HFFc6 (cell line): Measurements from ENCODE around the gene EOMES. TPM values are rescaled to one million over a fixed set of nuclear protein-coding genes. Genes with fewer than 3 reads are reported as not detected.

Experiments
- DNase-seq: peaks from one replicate; pipeline ENCODE4 v3.0.0-alpha.2; 2018
- H3K27ac Mint-ChIP-seq: 2 replicates; pipeline ENCODE4 v1.8.0; 2020; ENCODE audit warnings: mild to moderate bottlenecking, mixed read lengths
- H3K27me3 Mint-ChIP-seq: 2 replicates; pipeline ENCODE4 v1.8.0; 2021; ENCODE audit warnings: mild to moderate bottlenecking, moderate library complexity, mixed read lengths; ENCODE audit not compliant: insufficient read depth
- H3K36me3 Mint-ChIP-seq: 2 replicates; pipeline ENCODE4 v1.8.0; 2021; ENCODE audit warnings: low read depth, mixed read lengths
- H3K4me1 Mint-ChIP-seq: 2 replicates; pipeline ENCODE4 v1.8.0; 2020; ENCODE audit warnings: low read depth, mixed read lengths
- H3K4me3 Mint-ChIP-seq: 2 replicates; pipeline ENCODE4 v1.8.0; 2020; ENCODE audit warnings: mild to moderate bottlenecking, moderate library complexity, mixed read lengths
- H3K9me3 Mint-ChIP-seq: 2 replicates; pipeline ENCODE4 v1.8.0; 2020; ENCODE audit warnings: mild to moderate bottlenecking, mixed read lengths
- total RNA-seq, 6 experiments: library from RNA; stranded (reverse); fragmentation: NEBNext Ultra II Directional; extraction: Animal tissue kit (Norgen Biotek cat#: 25700); gene quantifications; 2 replicates in 1 of 6; 3 replicates in 5 of 6; pipeline ENCODE4 v1.2.3, GENCODE V29; 2021
- TF ChIP-seq, protein P1 (sequence below): fragments of 200-600 bp; sonication (generic); IDR thresholded peaks from 2 replicates; pipeline ENCODE4 v1.5.0; 2021; ENCODE audit warnings: antibody characterized with exemption, mild to moderate bottlenecking

EOMES gene
- total RNA-seq, 6 experiments from 2014 or later, result not detected

DNA sequence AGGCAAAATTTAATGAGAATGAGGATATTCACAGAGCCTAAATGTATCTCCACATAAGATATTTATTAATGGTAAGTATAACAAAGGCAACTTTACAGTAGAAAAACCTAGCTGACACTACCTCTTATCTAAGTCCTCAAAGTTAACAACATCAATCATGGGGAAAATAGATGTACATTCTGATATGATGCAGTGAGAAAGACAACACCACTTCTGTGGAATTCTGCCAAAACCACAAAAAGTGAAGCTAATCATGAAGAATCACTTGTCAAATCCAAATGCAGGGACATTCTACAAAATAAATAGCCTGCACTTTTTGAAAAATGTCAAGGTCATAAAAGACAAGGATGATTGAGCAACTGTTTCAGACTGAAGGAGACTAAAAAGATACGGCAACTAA, 27.5 kb upstream of the EOMES start:
- no peak overlapping the region for H3K27ac Mint-ChIP-seq
- H3K27me3 Mint-ChIP-seq, result peaks cover 10% of the 10 kb centered on the region
- no peak for DNase-seq
- no peaks in the 10 kb centered on the region for H3K9me3 Mint-ChIP-seq
- no peak overlapping the region for H3K4me3 Mint-ChIP-seq
- TF ChIP-seq, protein P1, sequence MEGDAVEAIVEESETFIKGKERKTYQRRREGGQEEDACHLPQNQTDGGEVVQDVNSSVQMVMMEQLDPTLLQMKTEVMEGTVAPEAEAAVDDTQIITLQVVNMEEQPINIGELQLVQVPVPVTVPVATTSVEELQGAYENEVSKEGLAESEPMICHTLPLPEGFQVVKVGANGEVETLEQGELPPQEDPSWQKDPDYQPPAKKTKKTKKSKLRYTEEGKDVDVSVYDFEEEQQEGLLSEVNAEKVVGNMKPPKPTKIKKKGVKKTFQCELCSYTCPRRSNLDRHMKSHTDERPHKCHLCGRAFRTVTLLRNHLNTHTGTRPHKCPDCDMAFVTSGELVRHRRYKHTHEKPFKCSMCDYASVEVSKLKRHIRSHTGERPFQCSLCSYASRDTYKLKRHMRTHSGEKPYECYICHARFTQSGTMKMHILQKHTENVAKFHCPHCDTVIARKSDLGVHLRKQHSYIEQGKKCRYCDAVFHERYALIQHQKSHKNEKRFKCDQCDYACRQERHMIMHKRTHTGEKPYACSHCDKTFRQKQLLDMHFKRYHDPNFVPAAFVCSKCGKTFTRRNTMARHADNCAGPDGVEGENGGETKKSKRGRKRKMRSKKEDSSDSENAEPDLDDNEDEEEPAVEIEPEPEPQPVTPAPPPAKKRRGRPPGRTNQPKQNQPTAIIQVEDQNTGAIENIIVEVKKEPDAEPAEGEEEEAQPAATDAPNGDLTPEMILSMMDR, result no peak
- no peaks in the 10 kb centered on the region for H3K36me3 Mint-ChIP-seq
- no peaks in the 10 kb centered on the region for H3K4me1 Mint-ChIP-seq

- H3K36me3 Mint-ChIP-seq, result no peaks in the 10 kb centered on the region
- no peak overlapping the region for H3K27ac Mint-ChIP-seq
- H3K4me3 Mint-ChIP-seq, result no peak overlapping the region
- peaks cover 7% of the 10 kb centered on the region for H3K27me3 Mint-ChIP-seq
- DNase-seq, result no peak
- H3K4me1 Mint-ChIP-seq, result no peaks in the 10 kb centered on the region
- TF ChIP-seq, protein P1, result no peak
- H3K9me3 Mint-ChIP-seq, result no peaks in the 10 kb centered on the region
Observed at GRCh38 chr3:27746838-27747237, 24.7 kb upstream of the EOMES start.

DNA sequence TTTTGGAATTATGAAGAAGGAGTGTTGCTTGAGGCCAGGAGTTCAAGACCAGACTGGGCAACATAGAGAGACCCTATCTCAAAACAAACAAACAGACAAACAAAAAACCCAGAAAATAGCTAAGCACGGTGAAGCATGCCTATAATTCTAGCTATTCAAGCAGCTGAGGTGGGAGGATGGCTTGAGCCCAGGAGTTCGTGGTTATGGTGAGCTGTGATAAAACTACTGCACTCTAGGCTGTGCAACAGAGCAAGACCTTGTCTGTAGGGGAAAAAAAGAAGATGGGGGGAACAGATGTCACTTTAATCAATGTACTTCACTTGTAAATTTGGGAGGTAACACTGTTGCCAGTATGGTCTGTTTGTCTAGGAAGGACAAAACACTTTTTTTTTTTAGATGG, 18.7 kb upstream of the EOMES start:
- Mint-ChIP-seq H3K36me3 (no peaks in the 10 kb centered on the region), H3K9me3 (no peaks in the 10 kb centered on the region), H3K4me1 (no peaks in the 10 kb centered on the region), H3K4me3 (no peak overlapping the region), H3K27ac (no peak overlapping the region), H3K27me3 (no peaks in the 10 kb centered on the region; the same call in 1 of the 2 replicates)
- TF ChIP-seq, protein P1, result no peak
- DNase-seq, result no peak

DNA sequence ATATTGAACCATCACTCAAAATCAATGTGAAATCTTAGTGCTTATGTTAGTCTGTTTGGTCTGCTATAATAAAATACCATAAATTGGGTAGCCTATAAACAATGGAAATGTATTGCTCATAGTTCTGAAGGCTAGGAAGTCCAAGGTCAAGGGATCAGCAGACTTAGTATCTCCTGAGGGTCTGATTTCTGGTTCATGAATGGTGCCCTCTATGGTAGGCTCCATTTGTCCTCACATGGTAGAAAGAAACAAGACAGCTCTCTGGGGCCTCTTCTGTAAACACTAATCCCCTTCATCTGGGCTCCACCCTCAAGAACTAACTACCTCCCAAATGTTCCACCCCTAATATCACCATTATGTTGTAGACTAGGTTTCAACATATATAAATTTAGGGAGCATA, 15.0 kb upstream of the EOMES start:
- Mint-ChIP-seq H3K36me3 (no peaks in the 10 kb centered on the region), H3K27ac (no peak overlapping the region), H3K9me3 (no peaks in the 10 kb centered on the region), H3K4me1 (no peaks in the 10 kb centered on the region), H3K4me3 (no peak overlapping the region), H3K27me3 (peaks cover 5% of the 10 kb centered on the region; the same call in 1 of the 2 replicates)
- DNase-seq, result no peak
- TF ChIP-seq, protein P1, result no peak

GRCh38 chr3:27730774-27731659, 8.9 kb upstream of the EOMES start:
- no peaks in the 10 kb centered on the region for H3K36me3 Mint-ChIP-seq
- DNase-seq, result no peak
- TF ChIP-seq, protein P1, result no peak
- H3K27ac Mint-ChIP-seq, result no peak overlapping the region
- H3K4me1 Mint-ChIP-seq, result peaks cover 33% of the 10 kb centered on the region; the same call in 1 of the 2 replicates
- H3K4me3 Mint-ChIP-seq, result peak overlapping the region; percentile 60; the same call in 1 of the 2 replicates
- H3K27me3 Mint-ChIP-seq, result peaks cover 51% of the 10 kb centered on the region
- no peaks in the 10 kb centered on the region for H3K9me3 Mint-ChIP-seq
